Loucy (cell line): Measurements from ENCODE around the gene MACROD2.

ENCODE experiments used
- H2AFZ ChIP-seq: fragments of 200-600 bp; sonication (generic); 2 replicates; pipeline ENCODE4 v1.6.0; 2016; ENCODE audit warnings: antibody characterized with exemption, mild to moderate bottlenecking, low read length, moderate library complexity
- H3F3A ChIP-seq: fragments of 200-600 bp; 2 replicates; pipeline ENCODE4 v1.6.0; 2016; ENCODE audit warnings: antibody characterized with exemption, low read depth, mild to moderate bottlenecking
- H3K27me3 ChIP-seq: fragments of 200-600 bp; sonication (generic); 2 replicates; pipeline ENCODE4 v1.6.1; 2014; ENCODE audit warnings: low read length, mild to moderate bottlenecking; ENCODE audit not compliant: insufficient read depth, poor library complexity, severe bottlenecking
- H3K36me3 ChIP-seq: fragments of 200-600 bp; sonication (generic); 2 replicates; pipeline ENCODE4 v1.6.1; 2016; ENCODE audit warnings: low read length; ENCODE audit not compliant: insufficient read depth
- H3K4me1 ChIP-seq: fragments of 200-600 bp; sonication (generic); 2 replicates; pipeline ENCODE4 v1.5.1; 2014; ENCODE audit warnings: low read length, mild to moderate bottlenecking; ENCODE audit not compliant: insufficient read depth, poor library complexity, severe bottlenecking
- H3K4me2 ChIP-seq: fragments of 200-600 bp; sonication (generic); 2 replicates; pipeline ENCODE4 v1.6.0; 2014; ENCODE audit warnings: antibody characterized with exemption, low read length, low read depth, mild to moderate bottlenecking; ENCODE audit not compliant: poor library complexity, severe bottlenecking
- H3K4me3 ChIP-seq: fragments of 200-600 bp; sonication (generic); 2 replicates; pipeline ENCODE4 v1.5.1; 2014; ENCODE audit warnings: low read length, mild to moderate bottlenecking, mixed read lengths; ENCODE audit not compliant: poor library complexity, severe bottlenecking
- H3K79me2 ChIP-seq: fragments of 200-600 bp; sonication (generic); 2 replicates; pipeline ENCODE4 v1.6.1; 2014; ENCODE audit warnings: low read length; ENCODE audit not compliant: insufficient read depth
- H3K9ac ChIP-seq: fragments of 200-600 bp; sonication (generic); 2 replicates; pipeline ENCODE4 v1.6.0; 2014; ENCODE audit warnings: mild to moderate bottlenecking, low read depth, low read length, moderate library complexity; ENCODE audit not compliant: poor library complexity, severe bottlenecking
- H3K9me2 ChIP-seq: fragments of 200-600 bp; sonication (generic); replicated peaks from 2 replicates; pipeline ENCODE4 v1.6.1; 2016; ENCODE audit warnings: low read depth, low read length, mixed read lengths
- H3K9me3 ChIP-seq: fragments of 200-600 bp; sonication (generic); 2 replicates; pipeline ENCODE4 v1.6.1; 2014; ENCODE audit warnings: mild to moderate bottlenecking, antibody characterized with exemption, low read length, low read depth; ENCODE audit not compliant: insufficient read depth
- H4K20me1 ChIP-seq: fragments of 200-600 bp; sonication (generic); 2 replicates; pipeline ENCODE4 v1.6.0; 2014; ENCODE audit warnings: antibody characterized with exemption, low read length, mild to moderate bottlenecking; ENCODE audit not compliant: insufficient read depth, poor library complexity, severe bottlenecking
- EZH2phosphoT487 ChIP-seq: fragments of 200-600 bp; IDR thresholded peaks from 2 replicates; pipeline ENCODE4 v1.6.1; 2018; ENCODE audit warnings: antibody characterized with exemption, mild to moderate bottlenecking, moderate library complexity, borderline replicate concordance
- TF ChIP-seq, protein P1 (sequence below): fragments of 200-600 bp; sonication (generic); conservative IDR thresholded peaks from 2 replicates; pipeline ENCODE4 v1.5.1; 2014; ENCODE audit warnings: mild to moderate bottlenecking, antibody characterized with exemption, low read length

The MACROD2 gene

DNA sequence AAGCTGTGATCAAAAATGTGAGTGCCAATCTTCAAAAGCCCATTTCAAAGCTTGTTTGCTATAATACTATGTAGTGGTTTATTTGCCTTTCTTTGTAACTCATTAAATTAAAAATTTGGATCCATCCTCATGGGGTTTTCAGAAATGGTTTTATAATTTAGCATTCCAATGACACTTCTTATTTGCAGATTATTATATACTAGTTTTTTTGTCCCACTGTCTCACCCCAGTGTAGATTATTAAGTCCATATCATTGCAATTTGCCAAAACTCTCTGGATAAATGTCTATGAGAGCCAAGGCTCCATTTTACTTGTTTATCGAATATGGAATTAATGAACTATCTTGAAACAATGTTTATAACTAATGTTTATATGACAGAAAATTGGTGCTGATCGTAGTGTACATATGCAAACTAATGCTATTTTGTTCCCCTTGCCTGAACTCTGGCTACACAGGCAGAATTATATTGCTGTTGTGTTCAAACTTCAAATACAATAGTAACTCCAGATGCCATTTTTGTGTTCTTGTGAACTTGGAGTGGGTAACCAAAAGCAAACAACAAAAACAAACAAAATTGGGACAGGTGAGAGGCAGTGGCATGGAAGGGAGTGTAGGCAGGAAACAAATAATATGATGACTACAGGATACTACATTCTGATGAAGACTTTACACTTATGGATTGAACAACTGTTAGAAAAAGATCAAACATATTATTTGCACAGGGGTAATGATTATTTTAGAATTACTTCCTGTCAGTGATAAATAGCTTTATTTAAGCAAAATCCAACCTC is 649.2 kb downstream of the MACROD2 start:
- H3F3A ChIP-seq = no peaks in the 10 kb centered on the region
- no peaks in the 10 kb centered on the region for H3K27me3 ChIP-seq
- no peak overlapping the region for H3K4me2 ChIP-seq
- no peak overlapping the region for H3K4me3 ChIP-seq
- H3K79me2 ChIP-seq = no peaks in the 10 kb centered on the region
- no peaks in the 10 kb centered on the region for H4K20me1 ChIP-seq
- H3K9me2 ChIP-seq = no peaks in the 10 kb centered on the region
- H3K9ac ChIP-seq = no peak overlapping the region
- H3K36me3 ChIP-seq = no peaks in the 10 kb centered on the region
- TF ChIP-seq, protein P1, sequence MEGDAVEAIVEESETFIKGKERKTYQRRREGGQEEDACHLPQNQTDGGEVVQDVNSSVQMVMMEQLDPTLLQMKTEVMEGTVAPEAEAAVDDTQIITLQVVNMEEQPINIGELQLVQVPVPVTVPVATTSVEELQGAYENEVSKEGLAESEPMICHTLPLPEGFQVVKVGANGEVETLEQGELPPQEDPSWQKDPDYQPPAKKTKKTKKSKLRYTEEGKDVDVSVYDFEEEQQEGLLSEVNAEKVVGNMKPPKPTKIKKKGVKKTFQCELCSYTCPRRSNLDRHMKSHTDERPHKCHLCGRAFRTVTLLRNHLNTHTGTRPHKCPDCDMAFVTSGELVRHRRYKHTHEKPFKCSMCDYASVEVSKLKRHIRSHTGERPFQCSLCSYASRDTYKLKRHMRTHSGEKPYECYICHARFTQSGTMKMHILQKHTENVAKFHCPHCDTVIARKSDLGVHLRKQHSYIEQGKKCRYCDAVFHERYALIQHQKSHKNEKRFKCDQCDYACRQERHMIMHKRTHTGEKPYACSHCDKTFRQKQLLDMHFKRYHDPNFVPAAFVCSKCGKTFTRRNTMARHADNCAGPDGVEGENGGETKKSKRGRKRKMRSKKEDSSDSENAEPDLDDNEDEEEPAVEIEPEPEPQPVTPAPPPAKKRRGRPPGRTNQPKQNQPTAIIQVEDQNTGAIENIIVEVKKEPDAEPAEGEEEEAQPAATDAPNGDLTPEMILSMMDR = no peak
- TF ChIP-seq EZH2phosphoT487 = no peak
- no peaks in the 10 kb centered on the region for H3K4me1 ChIP-seq
- no peaks in the 10 kb centered on the region for H3K9me3 ChIP-seq
- no peak overlapping the region for H2AFZ ChIP-seq

- no peak overlapping the region for H3K4me2 ChIP-seq
- no peak overlapping the region for H3K9ac ChIP-seq
- no peaks in the 10 kb centered on the region for H4K20me1 ChIP-seq
- TF ChIP-seq, protein P1 = no peak
- no peak for TF ChIP-seq EZH2phosphoT487
- H3K4me1 ChIP-seq = no peaks in the 10 kb centered on the region
- no peaks in the 10 kb centered on the region for H3F3A ChIP-seq
- H3K4me3 ChIP-seq = no peak overlapping the region
- no peaks in the 10 kb centered on the region for H3K79me2 ChIP-seq
- no peaks in the 10 kb centered on the region for H3K9me3 ChIP-seq
- no peaks in the 10 kb centered on the region for H3K27me3 ChIP-seq
- H2AFZ ChIP-seq = no peak overlapping the region
- H3K36me3 ChIP-seq = no peaks in the 10 kb centered on the region
- no peaks in the 10 kb centered on the region for H3K9me2 ChIP-seq
Observed at GRCh38 chr20:14647016-14647415, 651.7 kb downstream of the MACROD2 start.

GRCh38 chr20:14649662-14650061 is 654.3 kb downstream of the MACROD2 start:
- H4K20me1 ChIP-seq = no peaks in the 10 kb centered on the region
- H3K4me3 ChIP-seq = no peak overlapping the region
- no peak overlapping the region for H2AFZ ChIP-seq
- no peaks in the 10 kb centered on the region for H3K27me3 ChIP-seq
- no peaks in the 10 kb centered on the region for H3K36me3 ChIP-seq
- no peaks in the 10 kb centered on the region for H3F3A ChIP-seq
- H3K4me2 ChIP-seq = no peak overlapping the region
- H3K9me3 ChIP-seq = no peaks in the 10 kb centered on the region
- H3K9ac ChIP-seq = no peak overlapping the region
- H3K4me1 ChIP-seq = no peaks in the 10 kb centered on the region
- H3K9me2 ChIP-seq = no peaks in the 10 kb centered on the region
- no peaks in the 10 kb centered on the region for H3K79me2 ChIP-seq
- TF ChIP-seq, protein P1 = no peak
- no peak for TF ChIP-seq EZH2phosphoT487
